Measurements from ENCODE around the gene ENGASE.

Gene ENGASE

DNA sequence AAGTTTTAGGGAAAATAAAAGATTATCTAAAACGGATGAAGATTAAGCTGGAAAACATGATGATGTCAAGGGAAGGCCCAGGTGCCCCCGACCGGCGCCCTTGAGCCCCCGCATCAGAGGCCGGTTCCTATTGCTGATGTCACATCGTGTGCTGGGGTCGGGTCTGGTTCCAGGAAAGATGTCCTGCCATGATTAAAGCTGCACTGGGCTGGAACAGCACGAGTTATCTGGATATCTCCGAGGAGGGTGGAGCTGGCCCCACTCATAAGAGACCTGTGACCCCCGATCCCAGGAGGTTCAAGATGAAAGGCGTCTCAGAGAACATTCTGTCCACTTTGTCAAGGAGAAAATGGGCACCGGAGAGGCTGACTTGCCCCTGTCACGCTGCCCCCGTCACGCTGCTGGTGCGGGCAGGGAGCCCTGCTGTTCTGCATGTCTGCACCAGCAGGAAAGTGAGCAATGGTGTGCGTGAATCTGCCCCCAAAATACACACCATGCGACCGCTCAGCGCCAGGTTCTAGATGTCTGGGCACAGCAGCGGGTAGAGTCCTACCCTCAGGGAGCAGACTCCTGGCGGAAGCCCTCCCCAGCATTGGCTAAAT, 53.0 kb downstream of the ENGASE start:
- H3K36me3 ChIP-seq (ENCODE audit: control insufficient read depth in 1 of 2, insufficient read depth in 2 of 2, low read length in 2 of 2), result no peaks in the 10 kb centered on the region
- H3K4me3 ChIP-seq (ENCODE audit: low read depth in 1 of 2, low read length in 2 of 2), result no peak overlapping the region
- no peak overlapping the region for H3K27ac ChIP-seq (ENCODE audit: low read length)
- H3K9me3 ChIP-seq (ENCODE audit: control insufficient read depth in 1 of 2, low read length in 2 of 2), result no peaks in the 10 kb centered on the region
- H3K4me1 ChIP-seq (ENCODE audit: control insufficient read depth in 1 of 2, insufficient read depth in 2 of 2, low read length in 2 of 2), result no peaks in the 10 kb centered on the region
- peaks cover 6% of the 10 kb centered on the region for H3K27me3 ChIP-seq (ENCODE audit: low read depth, low read length)

DNA sequence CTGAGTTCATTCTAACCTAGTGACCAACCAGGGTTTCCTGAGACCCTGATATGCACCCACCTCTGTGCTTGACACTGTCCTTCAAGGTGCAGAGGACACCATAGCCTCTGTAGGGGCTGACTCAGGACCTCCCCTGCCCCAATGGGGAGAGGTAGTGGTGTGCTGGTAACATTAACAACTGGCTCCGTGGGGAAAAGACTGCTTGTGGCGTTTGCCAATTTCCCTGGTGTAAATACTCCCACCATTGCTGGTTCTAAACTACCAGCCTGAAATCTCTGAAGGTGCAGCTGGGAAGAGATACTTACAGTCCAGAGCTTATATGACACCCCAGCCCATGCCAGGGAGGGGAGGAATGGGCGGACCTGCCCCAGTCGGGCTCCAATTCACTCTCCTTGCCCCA, 54.9 kb downstream of the ENGASE start:
- H3K27ac ChIP-seq (ENCODE audit: low read length), result no peak overlapping the region
- no peaks in the 10 kb centered on the region for H3K9me3 ChIP-seq (ENCODE audit: control insufficient read depth in 1 of 2, low read length in 2 of 2)
- no peaks in the 10 kb centered on the region for H3K36me3 ChIP-seq (ENCODE audit: control insufficient read depth in 1 of 2, insufficient read depth in 2 of 2, low read length in 2 of 2)
- no peaks in the 10 kb centered on the region for H3K4me1 ChIP-seq (ENCODE audit: control insufficient read depth in 1 of 2, insufficient read depth in 2 of 2, low read length in 2 of 2)
- H3K4me3 ChIP-seq (ENCODE audit: low read depth in 1 of 2, low read length in 2 of 2), result no peak overlapping the region
- peaks cover 6% of the 10 kb centered on the region for H3K27me3 ChIP-seq (ENCODE audit: low read depth, low read length)

DNA sequence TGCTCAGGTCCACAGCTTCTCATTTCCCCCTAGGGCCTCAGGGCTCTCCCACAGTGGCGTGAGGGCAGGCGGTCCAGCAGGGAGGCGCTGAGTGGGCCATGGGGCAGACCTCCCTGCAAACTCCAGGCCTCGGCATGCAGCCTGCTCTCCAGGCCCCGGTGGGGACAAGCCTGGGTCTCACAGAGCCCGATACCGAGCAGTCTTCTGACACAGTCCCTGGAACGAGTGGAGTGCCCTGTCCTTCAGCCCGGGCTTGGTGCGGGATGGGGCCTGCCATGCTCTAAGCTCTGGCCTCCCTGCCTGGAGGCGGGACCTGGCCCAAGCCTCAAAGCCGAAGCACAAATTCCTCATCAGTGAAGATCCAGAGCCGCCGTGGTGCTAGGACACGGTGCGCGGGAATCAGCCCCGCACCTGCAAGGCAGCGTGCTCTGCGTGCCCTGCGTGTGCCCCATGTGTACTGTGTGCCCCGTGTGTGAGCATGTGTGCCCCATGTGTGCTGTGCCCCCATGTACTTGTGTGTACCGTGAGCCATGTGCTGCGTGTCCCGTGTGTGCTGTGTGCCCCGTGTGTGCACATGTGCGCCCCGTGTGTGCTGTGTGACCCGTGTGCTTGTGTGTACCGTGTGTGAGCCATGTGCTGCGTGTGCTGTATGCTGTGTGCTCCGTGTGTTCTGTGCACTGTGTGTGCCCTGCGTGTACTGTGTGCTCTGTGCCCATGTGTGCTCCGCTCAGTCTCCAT, 56.1 kb downstream of the ENGASE start:
- H3K4me1 ChIP-seq (ENCODE audit: control insufficient read depth in 1 of 2, insufficient read depth in 2 of 2, low read length in 2 of 2), result no peaks in the 10 kb centered on the region
- no peaks in the 10 kb centered on the region for H3K9me3 ChIP-seq (ENCODE audit: control insufficient read depth in 1 of 2, low read length in 2 of 2)
- no peak overlapping the region for H3K4me3 ChIP-seq (ENCODE audit: low read depth in 1 of 2, low read length in 2 of 2)
- H3K36me3 ChIP-seq (ENCODE audit: control insufficient read depth in 1 of 2, insufficient read depth in 2 of 2, low read length in 2 of 2), result no peaks in the 10 kb centered on the region
- no peak overlapping the region for H3K27ac ChIP-seq (ENCODE audit: low read length)
- H3K27me3 ChIP-seq (ENCODE audit: low read depth, low read length), result peaks cover 6% of the 10 kb centered on the region

DNA sequence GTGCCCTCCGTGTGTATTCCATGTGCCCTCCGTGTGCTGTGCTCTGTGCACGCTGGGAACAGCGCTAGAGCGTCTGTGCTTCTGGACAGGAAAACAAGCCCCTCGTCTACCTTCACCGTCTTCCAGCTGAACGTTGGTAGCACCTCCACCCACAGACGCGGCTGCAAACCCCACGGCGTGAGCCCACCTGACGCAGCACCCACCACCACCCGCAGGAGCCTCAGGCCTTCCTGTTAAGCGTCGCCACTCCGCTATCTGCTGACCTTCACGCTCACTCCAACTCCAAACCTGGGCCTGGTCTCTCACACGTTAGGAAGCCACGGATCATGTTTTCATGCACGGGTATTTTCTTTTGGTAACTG, 56.6 kb downstream of the ENGASE start:
- Histone ChIP-seq H3K4me3 (ENCODE audit: low read depth in 1 of 2, low read length in 2 of 2) (no peak overlapping the region), H3K27me3 (ENCODE audit: low read depth, low read length) (peaks cover 6% of the 10 kb centered on the region), H3K27ac (ENCODE audit: low read length) (no peak overlapping the region), H3K9me3 (ENCODE audit: control insufficient read depth in 1 of 2, low read length in 2 of 2) (no peaks in the 10 kb centered on the region), H3K4me1 (ENCODE audit: control insufficient read depth in 1 of 2, insufficient read depth in 2 of 2, low read length in 2 of 2) (no peaks in the 10 kb centered on the region), H3K36me3 (ENCODE audit: control insufficient read depth in 1 of 2, insufficient read depth in 2 of 2, low read length in 2 of 2) (no peaks in the 10 kb centered on the region)

DNA sequence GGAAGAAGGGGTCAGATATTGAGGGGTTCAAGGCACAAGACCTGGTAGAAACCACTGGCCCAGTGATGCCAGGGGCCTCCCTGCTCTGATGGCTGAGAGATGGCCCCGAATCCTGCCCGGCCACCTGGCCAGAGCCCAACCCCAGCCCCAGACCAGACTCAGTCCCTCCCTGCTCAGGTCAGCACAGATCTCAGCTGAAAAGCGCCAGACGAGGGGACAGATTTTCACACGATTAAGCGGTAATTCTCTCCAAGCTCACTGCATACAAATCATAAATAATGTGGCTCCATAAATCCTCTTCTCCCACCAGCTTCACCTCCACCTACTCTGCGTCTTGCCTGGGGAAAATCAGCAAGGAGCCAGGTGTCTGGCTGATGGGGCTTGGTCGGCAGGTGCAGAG, 57.1 kb downstream of the ENGASE start:
- Histone ChIP-seq H3K4me1 (ENCODE audit: control insufficient read depth in 1 of 2, insufficient read depth in 2 of 2, low read length in 2 of 2) (no peaks in the 10 kb centered on the region), H3K4me3 (ENCODE audit: low read depth in 1 of 2, low read length in 2 of 2) (no peak overlapping the region), H3K9me3 (ENCODE audit: control insufficient read depth in 1 of 2, low read length in 2 of 2) (no peaks in the 10 kb centered on the region), H3K27me3 (ENCODE audit: low read depth, low read length) (peaks cover 2% of the 10 kb centered on the region), H3K36me3 (ENCODE audit: control insufficient read depth in 1 of 2, insufficient read depth in 2 of 2, low read length in 2 of 2) (no peaks in the 10 kb centered on the region), H3K27ac (ENCODE audit: low read length) (no peak overlapping the region)

DNA sequence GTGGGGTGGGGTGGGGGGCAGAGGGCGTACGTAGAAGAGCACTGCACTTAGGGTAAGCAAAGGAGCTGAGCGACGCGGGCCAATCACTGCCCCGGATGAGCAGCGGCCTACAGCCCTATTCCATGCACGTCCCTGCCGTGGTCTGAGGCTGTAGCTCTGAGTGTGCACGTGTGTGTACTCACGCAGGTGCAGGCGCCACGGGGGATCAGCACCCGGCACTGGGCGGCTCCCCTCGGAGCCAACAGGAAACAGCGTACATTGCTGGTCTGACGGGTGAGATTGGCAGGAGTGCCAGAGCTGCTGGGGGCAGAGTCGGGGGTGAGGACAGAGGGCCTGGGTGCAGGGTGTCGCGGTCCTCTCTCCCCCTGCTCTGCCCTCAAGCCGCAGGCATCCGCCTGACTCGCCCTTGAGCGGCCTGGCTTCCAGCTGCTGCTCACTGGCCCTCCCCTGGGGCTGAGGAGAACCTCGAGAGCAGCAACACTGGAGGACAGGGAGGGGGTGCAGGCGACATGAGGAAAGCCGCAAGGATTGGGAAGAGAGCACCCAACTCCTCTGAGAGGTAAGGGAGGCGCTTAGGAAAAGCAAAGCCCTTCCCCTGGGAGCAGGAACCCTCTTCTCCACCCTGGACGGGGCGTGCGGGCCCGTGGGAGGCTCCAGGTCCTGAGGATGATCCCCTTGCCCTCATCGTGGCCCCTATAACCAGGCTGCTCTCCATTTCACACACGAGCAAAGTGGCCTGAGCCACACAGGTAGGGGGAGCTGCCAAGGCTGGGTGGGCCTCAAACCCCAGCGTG, 57.8 kb downstream of the ENGASE start:
- Histone ChIP-seq H3K4me1 (ENCODE audit: control insufficient read depth in 1 of 2, insufficient read depth in 2 of 2, low read length in 2 of 2) (peaks cover 0 to 4% of the 10 kb centered on the region in 2 donors), H3K9me3 (ENCODE audit: control insufficient read depth in 1 of 2, low read length in 2 of 2) (no peaks in the 10 kb centered on the region), H3K4me3 (ENCODE audit: low read depth in 1 of 2, low read length in 2 of 2) (no peak overlapping the region), H3K27ac (ENCODE audit: low read length) (no peak overlapping the region), H3K27me3 (ENCODE audit: low read depth, low read length) (no peaks in the 10 kb centered on the region), H3K36me3 (ENCODE audit: control insufficient read depth in 1 of 2, insufficient read depth in 2 of 2, low read length in 2 of 2) (no peaks in the 10 kb centered on the region)

DNA sequence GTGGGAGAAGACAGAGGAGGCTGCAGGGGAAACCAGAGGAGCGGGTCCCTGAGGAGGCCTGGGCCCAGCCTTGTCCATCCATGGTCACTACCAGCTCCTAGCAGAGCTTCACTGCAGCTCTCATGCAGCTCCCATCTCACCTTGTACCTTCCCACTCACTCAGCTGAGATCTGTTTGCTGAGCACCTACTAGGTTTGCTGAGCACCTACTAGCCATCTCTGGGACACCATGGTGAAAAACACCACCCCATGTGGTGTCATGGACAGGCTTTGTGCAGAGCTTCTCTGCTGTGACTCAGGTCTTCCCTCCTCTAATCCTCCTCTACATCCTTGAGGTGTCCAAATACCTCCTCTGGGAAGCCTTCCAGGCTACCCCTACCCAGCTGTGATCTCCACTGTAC, 58.6 kb downstream of the ENGASE start:
- Histone ChIP-seq H3K36me3 (ENCODE audit: control insufficient read depth in 1 of 2, insufficient read depth in 2 of 2, low read length in 2 of 2) (no peaks in the 10 kb centered on the region), H3K4me3 (ENCODE audit: low read depth in 1 of 2, low read length in 2 of 2) (no peak overlapping the region), H3K27me3 (ENCODE audit: low read depth, low read length) (no peaks in the 10 kb centered on the region), H3K27ac (ENCODE audit: low read length) (no peak overlapping the region), H3K4me1 (ENCODE audit: control insufficient read depth in 1 of 2, insufficient read depth in 2 of 2, low read length in 2 of 2) (peaks cover 0 to 10% of the 10 kb centered on the region in 2 donors), H3K9me3 (ENCODE audit: control insufficient read depth in 1 of 2, low read length in 2 of 2) (no peaks in the 10 kb centered on the region)

DNA sequence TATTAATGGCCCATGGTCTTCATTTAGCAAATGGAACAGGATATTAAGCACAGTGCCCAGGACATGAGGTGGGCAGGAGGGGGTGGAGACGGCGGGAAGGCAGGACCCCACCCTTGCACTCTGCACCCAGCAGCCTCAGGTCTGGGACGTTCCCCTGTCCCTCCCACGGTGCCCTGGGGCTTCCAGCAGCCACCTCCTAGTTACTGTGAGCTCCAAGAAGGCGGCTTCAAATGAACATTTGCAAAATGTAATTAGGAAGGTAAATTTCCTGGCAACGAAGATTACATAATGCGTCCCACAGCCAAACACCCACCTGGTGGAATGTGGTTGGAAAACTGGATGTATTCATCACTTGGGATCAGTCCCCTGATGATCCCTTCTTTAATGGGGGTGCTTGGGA, 59.4 kb downstream of the ENGASE start:
- Histone ChIP-seq H3K4me1 (ENCODE audit: control insufficient read depth in 1 of 2, insufficient read depth in 2 of 2, low read length in 2 of 2) (peaks cover 0 to 10% of the 10 kb centered on the region in 2 donors), H3K27ac (ENCODE audit: low read length) (no peak overlapping the region), H3K9me3 (ENCODE audit: control insufficient read depth in 1 of 2, low read length in 2 of 2) (no peaks in the 10 kb centered on the region), H3K36me3 (ENCODE audit: control insufficient read depth in 1 of 2, insufficient read depth in 2 of 2, low read length in 2 of 2) (no peaks in the 10 kb centered on the region), H3K4me3 (ENCODE audit: low read depth in 1 of 2, low read length in 2 of 2) (no peak overlapping the region), H3K27me3 (ENCODE audit: low read depth, low read length) (no peaks in the 10 kb centered on the region)

DNA sequence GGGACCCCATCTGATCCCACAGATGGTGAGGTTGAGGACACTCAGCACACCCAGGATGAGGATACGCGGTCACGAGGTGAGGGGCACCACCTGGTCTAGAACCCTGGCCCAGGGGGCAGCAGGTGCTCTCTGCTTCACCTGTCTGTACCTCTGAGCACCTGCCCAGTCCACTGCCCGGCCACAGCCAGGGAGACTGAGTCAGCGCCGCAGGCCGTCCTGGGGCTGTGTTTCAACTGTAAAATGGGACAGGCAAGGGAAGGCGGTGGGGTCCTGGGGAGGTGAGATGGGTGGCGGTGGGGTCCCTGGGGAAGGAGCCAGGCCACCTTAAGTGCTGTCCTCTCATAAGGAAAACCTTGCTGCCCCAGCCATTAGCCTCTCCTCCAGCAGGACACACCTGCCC, 60.4 kb downstream of the ENGASE start:
- Histone ChIP-seq H3K36me3 (ENCODE audit: control insufficient read depth in 1 of 2, insufficient read depth in 2 of 2, low read length in 2 of 2) (no peaks in the 10 kb centered on the region), H3K4me3 (ENCODE audit: low read depth in 1 of 2, low read length in 2 of 2) (no peak overlapping the region), H3K27ac (ENCODE audit: low read length) (no peak overlapping the region), H3K27me3 (ENCODE audit: low read depth, low read length) (no peaks in the 10 kb centered on the region), H3K9me3 (ENCODE audit: control insufficient read depth in 1 of 2, low read length in 2 of 2) (no peaks in the 10 kb centered on the region), H3K4me1 (ENCODE audit: control insufficient read depth in 1 of 2, insufficient read depth in 2 of 2, low read length in 2 of 2) (peaks cover 0 to 10% of the 10 kb centered on the region in 2 donors)

DNA sequence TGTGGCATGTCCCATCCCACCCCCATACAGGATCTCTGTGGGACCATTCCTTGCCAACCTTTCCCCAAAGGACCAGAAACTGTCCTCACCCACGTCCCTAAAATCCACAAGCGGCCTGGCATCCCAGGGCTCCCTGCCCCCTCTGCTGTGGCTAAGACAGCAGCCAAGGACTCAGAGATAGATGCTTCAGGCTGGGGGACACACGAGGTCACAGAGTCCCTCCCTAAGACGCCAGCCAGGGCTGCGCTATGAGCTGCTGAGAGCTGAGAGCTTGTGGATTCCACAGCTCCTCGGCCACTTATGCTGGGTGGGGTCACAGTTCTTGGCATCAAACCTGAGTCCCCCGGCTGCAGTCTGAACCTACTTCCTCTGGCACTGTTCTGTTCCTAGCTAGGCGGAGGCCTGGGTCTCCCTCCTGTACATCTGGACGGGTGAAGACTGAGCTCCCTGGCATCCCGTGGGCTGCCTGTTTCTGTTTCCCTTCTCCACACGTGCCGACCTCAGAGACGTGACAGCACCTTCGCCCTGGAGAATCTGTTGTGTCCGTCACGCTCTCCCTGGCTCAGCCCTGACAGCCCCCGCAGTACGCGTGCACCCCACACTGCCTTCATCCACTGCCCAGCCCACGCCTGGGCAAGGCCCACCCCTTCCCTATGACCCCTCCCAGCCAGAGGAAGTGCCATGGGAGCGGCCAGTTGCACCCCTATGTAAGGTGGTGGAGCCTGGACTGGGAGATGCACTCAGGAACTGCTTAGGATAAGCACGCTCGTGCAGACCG, 61.2 kb downstream of the ENGASE start:
- Histone ChIP-seq H3K27ac (ENCODE audit: low read length) (no peak overlapping the region), H3K36me3 (ENCODE audit: control insufficient read depth in 1 of 2, insufficient read depth in 2 of 2, low read length in 2 of 2) (no peaks in the 10 kb centered on the region), H3K4me3 (ENCODE audit: low read depth in 1 of 2, low read length in 2 of 2) (no peak overlapping the region), H3K9me3 (ENCODE audit: control insufficient read depth in 1 of 2, low read length in 2 of 2) (no peaks in the 10 kb centered on the region), H3K4me1 (ENCODE audit: control insufficient read depth in 1 of 2, insufficient read depth in 2 of 2, low read length in 2 of 2) (peaks cover 0 to 10% of the 10 kb centered on the region in 2 donors), H3K27me3 (ENCODE audit: low read depth, low read length) (no peaks in the 10 kb centered on the region)

All from muscle layer of duodenum (tissue), 2 donors.